Spleen (tissue), 11 donors: ENCODE data around the gene CYP2D6. TPM values are rescaled to one million over a fixed set of nuclear protein-coding genes. Genes with fewer than 3 reads are reported as not detected.

Experiments
- DNase-seq: peaks from one replicate; pipeline ENCODE4 v3.0.0-alpha.2; 2020
- H3K27ac ChIP-seq, 8 donors: fragments of 200-600 bp; sonication (generic) in 7 of 8; 1 replicate in 4 of 8; 2 replicates in 4 of 8; pipeline versions ENCODE4 v1.5.0 to v1.8.0; 2016 to 2021; ENCODE audit warnings: inconsistent platforms in 4 of 8, mild to moderate bottlenecking in 4 of 8, moderate library complexity in 1 of 8
- H3K27me3 ChIP-seq, 7 donors: fragments of 200-600 bp; sonication (generic) in 6 of 7; replicated peaks in 1 of 7; 1 replicate in 4 of 7; 2 replicates in 3 of 7; pipeline versions ENCODE4 v1.5.0 to v1.8.0; 2016 to 2021; ENCODE audit warnings: inconsistent platforms in 3 of 7, mild to moderate bottlenecking in 1 of 7
- H3K36me3 ChIP-seq, 6 donors: fragments of 200-600 bp; sonication (generic) in 5 of 6; 1 replicate in 4 of 6; 2 replicates in 2 of 6; pipeline versions ENCODE4 v1.5.0 to v1.8.0; 2016 to 2021; ENCODE audit warnings: inconsistent platforms in 2 of 6
- H3K4me1 ChIP-seq, 6 donors: fragments of 200-600 bp; sonication (generic) in 5 of 6; 1 replicate in 3 of 6; 2 replicates in 3 of 6; pipeline versions ENCODE4 v1.5.0 to v1.8.0; 2016 to 2021; ENCODE audit warnings: inconsistent platforms in 3 of 6
- H3K4me3 ChIP-seq, 8 donors: fragments of 200-600 bp; sonication (generic) in 7 of 8; 1 replicate in 4 of 8; 2 replicates in 4 of 8; pipeline versions ENCODE4 v1.5.0 to v1.8.0; 2016 to 2021; ENCODE audit warnings: inconsistent platforms in 4 of 8, mild to moderate bottlenecking in 4 of 8, moderate library complexity in 2 of 8
- H3K9me3 ChIP-seq, 8 donors: fragments of 200-600 bp; sonication (generic) in 7 of 8; 1 replicate in 4 of 8; 2 replicates in 4 of 8; pipeline versions ENCODE4 v1.5.0 to v1.8.0; 2016 to 2021; ENCODE audit warnings: inconsistent platforms in 4 of 8
- CTCF ChIP-seq, 11 experiments: fragments of 200-600 bp in 7 of 11; fragments of 450-650 bp in 4 of 11; sonication (generic) in 4 of 11; IDR thresholded peaks in 8 of 11; conservative IDR thresholded peaks in 3 of 11; 1 replicate in 7 of 11; 2 replicates in 4 of 11; pipeline versions ENCODE4 v1.4.0 to v1.8.0; 2016 to 2021; ENCODE audit warnings: antibody characterized with exemption in 11 of 11, inconsistent platforms in 4 of 11, mild to moderate bottlenecking in 1 of 11
- POLR2A ChIP-seq, 3 donors: fragments of 450-650 bp; IDR thresholded peaks; one replicate each; pipeline ENCODE4 v1.5.1; 2017; ENCODE audit warnings: antibody characterized with exemption in 3 of 3, mild to moderate bottlenecking in 1 of 3
- POLR2AphosphoS5 ChIP-seq, 3 donors: sonication (generic); formaldehyde crosslinking; IDR thresholded peaks; one replicate each; pipeline ENCODE4 v1.5.1; 2017; ENCODE audit warnings: antibody characterized with exemption in 3 of 3
- WGBS, 5 donors: extraction: QIAGEN DNeasy Blood & Tissue Kit in 3 of 5; methylation state at CpG; one replicate each; pipeline versions ENCODE4 v1.1.5 to v1.1.7; 2013 to 2018; 5-methylcytosine and 5-hydroxymethylcytosine counted together
- intact Hi-C: fragments of 100-400 bp; cut with DNase I; formaldehyde crosslinking; loops from one replicate; pipeline ENCODE4 v1.15.0; 2023; ENCODE audit warnings: low total_unique reads
- polyA plus RNA-seq, 3 donors: library from polyadenylated mRNA; stranded (reverse); fragments of 200-250 nt; gene quantifications; one replicate each; pipeline ENCODE4 v1.2.1, GENCODE V29; 2013
- total RNA-seq, 7 donors: library from RNA; depleted of rRNA in 3 of 7; stranded (reverse); fragments of >200 nt in 3 of 7; fragmentation: NEBNext Ultra II Directional in 4 of 7; extraction: Animal tissue kit (Norgen Biotek cat#: 25700) in 4 of 7; gene quantifications; one replicate each; pipeline versions ENCODE4 v1.1.0 to v1.2.1, GENCODE V29; 2016 to 2021
- donor health status: healthy with polysubstance abuse.
- donor health status: DM: no; HTN: no; CAD: no; lungs with moderate emphysema.
- donor health status: DM: no; HTN: no; CAD: no.
- donor health status: Bipolar disorder and iron deficiency.
- donor health status: healthy.
- donor health status: DM: no; HTN: no; CAD: no.
- donor health status: DM: yes; HTN: yes; CAD: no.

The CYP2D6 gene
- total and polyA plus RNA-seq, 10 donors = 1.2 to 3.6 (median 2.4) TPM

DNA sequence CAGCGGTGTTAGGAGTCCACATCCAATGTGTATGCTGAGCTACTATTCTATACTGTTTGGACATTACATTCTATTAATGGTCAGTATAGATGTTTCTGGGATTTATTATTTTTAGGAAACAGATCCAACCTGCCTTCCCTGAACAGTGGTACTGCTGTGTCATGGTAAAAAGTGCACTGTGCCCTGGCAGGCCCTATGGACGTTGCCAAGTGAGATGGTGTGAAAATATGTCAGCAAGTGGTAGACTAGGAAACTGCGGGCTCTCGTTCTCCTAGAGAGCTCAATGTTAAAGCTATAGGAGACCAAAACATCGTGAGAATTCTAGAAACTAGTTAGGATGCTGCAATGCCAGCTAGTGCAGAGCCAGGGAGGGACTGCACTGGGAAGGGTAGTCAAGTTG is 26.0 kb upstream of the CYP2D6 start:
- Histone ChIP-seq H3K9me3 (no peaks in the 10 kb centered on the region), H3K4me1 (no peaks in the 10 kb centered on the region), H3K36me3 (peaks cover 0 to 79% (median 20%) of the 10 kb centered on the region in 6 donors), H3K27me3 (no peaks in the 10 kb centered on the region), H3K4me3 (no peak overlapping the region), H3K27ac (no peak overlapping the region)
- intact Hi-C loops = no loop called here
- TF ChIP-seq POLR2AphosphoS5 (IDR thresholded peaks at IDR 0.05) (no peak), POLR2A (IDR thresholded peaks at IDR 0.05) (no peak), CTCF (IDR thresholded peaks at IDR 0.05 in 8 of 11, conservative IDR thresholded peaks at IDR 0.05 in 3 of 11) (no peak)
- 82 to 90% (median 86%) methylated on average over 5 of the region's 5 CpGs for WGBS, 5 donors
- no peak for DNase-seq

DNA sequence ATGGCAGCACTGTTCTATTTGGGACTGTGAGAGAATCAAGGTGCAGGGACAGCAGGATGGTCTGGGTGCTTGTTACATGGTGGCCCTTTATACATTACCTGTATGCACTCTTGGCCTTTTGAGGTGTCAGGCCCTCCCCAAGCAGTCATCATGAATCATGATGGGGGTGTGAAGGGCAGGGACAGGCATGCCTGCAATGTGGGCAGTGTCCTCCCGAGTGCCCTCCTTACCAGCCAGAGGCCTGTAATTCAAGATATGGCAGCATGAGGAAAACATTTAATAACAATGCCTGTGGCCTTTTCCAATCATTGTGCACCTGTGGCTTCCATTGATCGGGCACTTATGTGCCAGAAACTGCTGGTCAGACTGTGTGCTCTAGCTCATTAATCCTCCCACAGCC is 25.5 kb upstream of the CYP2D6 start:
- no peaks in the 10 kb centered on the region for H3K4me1 ChIP-seq
- WGBS, 5 donors = 70 to 96% (median 82%) methylated on average over 2 of the region's 2 CpGs
- intact Hi-C loops = no loop called here
- TF ChIP-seq POLR2A (IDR thresholded peaks at IDR 0.05) (no peak), POLR2AphosphoS5 (IDR thresholded peaks at IDR 0.05) (no peak), CTCF (IDR thresholded peaks at IDR 0.05 in 8 of 11, conservative IDR thresholded peaks at IDR 0.05 in 3 of 11) (no peak)
- no peak overlapping the region for H3K4me3 ChIP-seq
- H3K9me3 ChIP-seq = no peaks in the 10 kb centered on the region
- no peak overlapping the region for H3K27ac ChIP-seq
- no peaks in the 10 kb centered on the region for H3K27me3 ChIP-seq
- H3K36me3 ChIP-seq = peaks cover 0 to 78% (median 20%) of the 10 kb centered on the region in 6 donors
- DNase-seq = no peak

- WGBS, 5 donors = 91 to 99% (median 96%) methylated on average over 6 to 7 of the region's 7 CpGs
- H3K36me3 ChIP-seq = peaks cover 0 to 77% (median 21%) of the 10 kb centered on the region in 6 donors
- DNase-seq = no peak
- H3K9me3 ChIP-seq = no peaks in the 10 kb centered on the region
- H3K4me1 ChIP-seq = no peaks in the 10 kb centered on the region
- H3K27me3 ChIP-seq = no peaks in the 10 kb centered on the region
- TF ChIP-seq POLR2A (IDR thresholded peaks at IDR 0.05) = no peak
- TF ChIP-seq CTCF (IDR thresholded peaks at IDR 0.05 in 8 of 11, conservative IDR thresholded peaks at IDR 0.05 in 3 of 11) = no peak
- TF ChIP-seq POLR2AphosphoS5 (IDR thresholded peaks at IDR 0.05) = peak in 1 of 3 donors; percentile 46
- intact Hi-C loops = no loop called here
- H3K4me3 ChIP-seq = no peak overlapping the region
- no peak overlapping the region for H3K27ac ChIP-seq
These were observed 24.5 kb upstream of the CYP2D6 start for GRCh38 chr22:42155053-42155543.

DNA sequence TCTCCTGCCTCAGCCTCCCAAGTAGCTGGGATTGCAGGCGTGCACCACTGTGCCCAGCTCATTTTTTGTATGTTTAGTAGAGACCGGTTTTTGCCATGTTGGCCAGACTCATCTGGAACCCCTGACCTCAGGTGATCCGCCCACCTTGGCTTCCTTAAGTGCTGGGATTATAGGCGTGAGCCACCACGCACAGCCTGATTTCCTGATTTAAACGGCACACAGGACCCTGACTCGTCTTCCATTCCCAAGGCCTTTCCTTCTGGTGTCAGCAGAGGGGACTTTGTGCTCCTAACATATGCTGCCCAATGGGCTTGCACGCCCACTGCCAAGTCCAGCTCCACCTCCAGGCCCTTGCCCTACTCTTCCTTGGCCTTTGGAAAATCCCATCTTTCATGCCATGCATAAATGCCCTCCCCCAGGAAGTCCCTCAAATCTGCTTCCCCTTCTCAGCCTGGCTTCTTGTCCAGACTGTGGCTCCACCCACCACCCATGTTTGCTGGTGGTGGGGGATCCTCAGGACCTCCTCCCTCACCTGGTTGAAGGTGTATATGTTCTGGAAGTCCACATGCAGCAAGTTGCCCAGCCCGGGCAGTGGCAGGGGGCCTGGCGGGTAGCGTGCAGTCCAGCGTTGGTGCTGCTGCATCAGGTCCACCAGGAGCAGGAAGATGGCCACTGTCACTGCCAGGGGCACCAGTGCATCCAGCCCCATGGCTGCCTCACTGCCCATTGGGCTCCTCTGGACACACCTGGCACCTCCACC is 23.9 kb upstream of the CYP2D6 start:
- Histone ChIP-seq H3K27me3 (no peaks in the 10 kb centered on the region), H3K36me3 (peaks cover 0 to 77% (median 21%) of the 10 kb centered on the region in 6 donors), H3K4me3 (no peak overlapping the region), H3K9me3 (no peaks in the 10 kb centered on the region), H3K4me1 (no peaks in the 10 kb centered on the region), H3K27ac (no peak overlapping the region)
- 86 to 95% (median 90%) methylated on average over 12 of the region's 12 CpGs for WGBS, 5 donors
- TF ChIP-seq POLR2AphosphoS5 (IDR thresholded peaks at IDR 0.05) (peak in 1 of 3 donors; percentile 52), POLR2A (IDR thresholded peaks at IDR 0.05) (no peak)
- intact Hi-C loops = no loop called here
- no peak for DNase-seq
